Measurements from ENCODE around the gene GSTA2. TPM values are rescaled to one million over a fixed set of nuclear protein-coding genes. Genes with fewer than 3 reads are reported as not detected.

The GSTA2 gene
- total RNA-seq, 1 experiment from 2014 or later = not detected

DNA sequence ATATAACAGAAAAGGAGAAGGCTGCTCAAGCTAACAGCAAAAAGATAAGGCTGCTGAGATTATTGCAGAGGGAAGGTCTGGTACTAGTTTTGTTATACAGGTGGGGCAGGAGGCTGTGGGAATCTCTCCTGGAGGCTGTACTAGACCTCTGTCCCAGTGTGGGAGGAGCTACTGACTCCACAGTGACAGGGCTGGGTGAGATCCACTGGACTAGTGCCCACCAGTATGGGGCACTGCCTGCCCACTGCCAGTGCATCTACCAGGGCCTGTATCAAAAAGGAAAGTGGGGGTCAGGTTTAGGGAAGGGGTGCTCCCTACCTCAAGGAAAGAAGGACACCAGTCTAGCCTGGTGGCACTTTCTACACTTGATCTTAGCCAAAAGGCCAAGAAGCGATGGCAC lies 30.1 kb downstream of the GSTA2 start:
- no peak for ATAC-seq

DNA sequence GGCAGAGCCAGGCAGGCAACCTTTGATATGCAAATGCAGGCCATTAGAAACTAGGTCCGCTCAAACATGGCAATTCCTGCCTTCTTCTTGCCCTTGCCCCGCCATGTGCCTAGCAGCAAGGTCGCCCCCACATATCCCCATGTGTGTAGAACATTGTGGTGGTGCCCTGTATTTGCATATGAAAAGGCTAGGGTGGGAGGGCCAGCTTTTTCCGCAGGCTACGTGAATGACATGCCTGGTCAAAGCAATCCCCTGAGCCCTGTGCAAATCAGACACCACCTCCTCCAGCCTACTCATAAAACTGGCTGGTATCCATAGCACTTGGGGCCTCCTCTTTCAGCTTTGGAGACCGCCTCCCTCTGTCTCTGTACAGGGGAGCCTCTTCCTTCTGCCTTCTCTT lies 31.6 kb downstream of the GSTA2 start:
- ChIA-PET CTCF (no interaction called here), POLR2A (no interaction called here)
- Mint-ChIP-seq H3K4me1 (peaks cover 59% of the 10 kb centered on the region), H3K27me3 (ENCODE audit: low read depth) (no peaks in the 10 kb centered on the region), H3K36me3 (no peaks in the 10 kb centered on the region), H3K27ac (no peak overlapping the region; the same call in 1 of the 2 replicates), H3K4me3 (no peak overlapping the region), H3K9me3 (peaks cover 10% of the 10 kb centered on the region; the same call in 1 of the 2 replicates)
- peak; percentile 18 for DNase-seq (ENCODE audit: low spot score)
- ATAC-seq = peak; percentile 57
- TF ChIP-seq ZNF263 (CRISPR knock-in tag; IDR thresholded peaks at IDR 0.05; ENCODE audit: low read depth) = no peak
- TF ChIP-seq, protein P1, sequence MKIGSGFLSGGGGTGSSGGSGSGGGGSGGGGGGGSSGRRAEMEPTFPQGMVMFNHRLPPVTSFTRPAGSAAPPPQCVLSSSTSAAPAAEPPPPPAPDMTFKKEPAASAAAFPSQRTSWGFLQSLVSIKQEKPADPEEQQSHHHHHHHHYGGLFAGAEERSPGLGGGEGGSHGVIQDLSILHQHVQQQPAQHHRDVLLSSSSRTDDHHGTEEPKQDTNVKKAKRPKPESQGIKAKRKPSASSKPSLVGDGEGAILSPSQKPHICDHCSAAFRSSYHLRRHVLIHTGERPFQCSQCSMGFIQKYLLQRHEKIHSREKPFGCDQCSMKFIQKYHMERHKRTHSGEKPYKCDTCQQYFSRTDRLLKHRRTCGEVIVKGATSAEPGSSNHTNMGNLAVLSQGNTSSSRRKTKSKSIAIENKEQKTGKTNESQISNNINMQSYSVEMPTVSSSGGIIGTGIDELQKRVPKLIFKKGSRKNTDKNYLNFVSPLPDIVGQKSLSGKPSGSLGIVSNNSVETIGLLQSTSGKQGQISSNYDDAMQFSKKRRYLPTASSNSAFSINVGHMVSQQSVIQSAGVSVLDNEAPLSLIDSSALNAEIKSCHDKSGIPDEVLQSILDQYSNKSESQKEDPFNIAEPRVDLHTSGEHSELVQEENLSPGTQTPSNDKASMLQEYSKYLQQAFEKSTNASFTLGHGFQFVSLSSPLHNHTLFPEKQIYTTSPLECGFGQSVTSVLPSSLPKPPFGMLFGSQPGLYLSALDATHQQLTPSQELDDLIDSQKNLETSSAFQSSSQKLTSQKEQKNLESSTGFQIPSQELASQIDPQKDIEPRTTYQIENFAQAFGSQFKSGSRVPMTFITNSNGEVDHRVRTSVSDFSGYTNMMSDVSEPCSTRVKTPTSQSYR (CRISPR knock-in tag; IDR thresholded peaks at IDR 0.05) = no peak
- no peak for TF ChIP-seq MYBL2 (CRISPR knock-in tag; IDR thresholded peaks at IDR 0.05)
- no peak for TF ChIP-seq RELA (CRISPR knock-in tag; IDR thresholded peaks at IDR 0.05; ENCODE audit: borderline replicate concordance)
- no peak for TF ChIP-seq HMGA2 (CRISPR knock-in tag; IDR thresholded peaks at IDR 0.05)
- TF ChIP-seq ZBTB21 (CRISPR knock-in tag; IDR thresholded peaks at IDR 0.05; ENCODE audit: borderline replicate concordance) = no peak

More for the DNA sequence above, 30.1 kb downstream of the GSTA2 start:
- H3K4me3 Mint-ChIP-seq = no peak overlapping the region
- H3K4me1 Mint-ChIP-seq = peaks cover 49% of the 10 kb centered on the region
- POLR2A ChIA-PET = no interaction called here
- no peaks in the 10 kb centered on the region for H3K27me3 Mint-ChIP-seq (ENCODE audit: low read depth)
- H3K9me3 Mint-ChIP-seq = peaks cover 10% of the 10 kb centered on the region; the same call in 1 of the 2 replicates
- no peak for DNase-seq (ENCODE audit: low spot score)
- no peak overlapping the region for H3K27ac Mint-ChIP-seq
- TF ChIP-seq, protein P2, sequence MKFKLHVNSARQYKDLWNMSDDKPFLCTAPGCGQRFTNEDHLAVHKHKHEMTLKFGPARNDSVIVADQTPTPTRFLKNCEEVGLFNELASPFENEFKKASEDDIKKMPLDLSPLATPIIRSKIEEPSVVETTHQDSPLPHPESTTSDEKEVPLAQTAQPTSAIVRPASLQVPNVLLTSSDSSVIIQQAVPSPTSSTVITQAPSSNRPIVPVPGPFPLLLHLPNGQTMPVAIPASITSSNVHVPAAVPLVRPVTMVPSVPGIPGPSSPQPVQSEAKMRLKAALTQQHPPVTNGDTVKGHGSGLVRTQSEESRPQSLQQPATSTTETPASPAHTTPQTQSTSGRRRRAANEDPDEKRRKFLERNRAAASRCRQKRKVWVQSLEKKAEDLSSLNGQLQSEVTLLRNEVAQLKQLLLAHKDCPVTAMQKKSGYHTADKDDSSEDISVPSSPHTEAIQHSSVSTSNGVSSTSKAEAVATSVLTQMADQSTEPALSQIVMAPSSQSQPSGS (CRISPR knock-in tag; IDR thresholded peaks at IDR 0.05; ENCODE audit: borderline replicate concordance, low read depth) = no peak
- TF ChIP-seq ZNF671 (CRISPR knock-in tag; IDR thresholded peaks at IDR 0.05) (no peak), JAZF1 (CRISPR knock-in tag; IDR thresholded peaks at IDR 0.05) (no peak)
- CTCF ChIA-PET = no interaction called here
- no peaks in the 10 kb centered on the region for H3K36me3 Mint-ChIP-seq

DNA sequence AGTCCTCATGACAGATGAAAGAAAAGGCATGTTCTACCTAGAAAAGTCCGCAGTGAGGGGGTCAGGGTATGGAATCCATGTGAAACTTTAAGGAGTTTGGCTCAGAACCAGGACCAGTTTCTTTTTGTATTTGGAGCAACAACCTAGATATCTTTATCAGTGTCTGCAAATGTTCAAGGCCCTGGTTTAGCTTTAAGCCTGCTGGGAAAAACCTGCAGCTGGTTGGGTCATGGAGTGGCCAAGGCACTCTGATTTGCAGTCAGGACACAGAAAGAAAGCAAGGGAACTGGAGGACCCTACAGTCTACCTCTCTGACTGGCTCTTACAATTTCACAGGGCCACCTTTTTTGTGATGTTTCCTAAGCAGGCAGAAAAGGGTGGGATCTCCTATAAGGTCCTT lies 33.7 kb downstream of the GSTA2 start:
- ChIA-PET POLR2A (interaction anchor here (0.7 kb wide), 1 partner anchor 9 kb away, joined by 4 read pairs; no protein-coding TSS in a partner anchor), CTCF (no interaction called here)
- no peak overlapping the region for H3K4me3 Mint-ChIP-seq
- H3K27me3 Mint-ChIP-seq (ENCODE audit: low read depth) = no peaks in the 10 kb centered on the region
- H3K36me3 Mint-ChIP-seq = no peaks in the 10 kb centered on the region
- no peak overlapping the region for H3K27ac Mint-ChIP-seq
- peaks cover 10% of the 10 kb centered on the region; the same call in 1 of the 2 replicates for H3K9me3 Mint-ChIP-seq
- DNase-seq (ENCODE audit: low spot score) (no peak), ATAC-seq (no peak)
- H3K4me1 Mint-ChIP-seq = peaks cover 59% of the 10 kb centered on the region
- TF ChIP-seq, protein P3, sequence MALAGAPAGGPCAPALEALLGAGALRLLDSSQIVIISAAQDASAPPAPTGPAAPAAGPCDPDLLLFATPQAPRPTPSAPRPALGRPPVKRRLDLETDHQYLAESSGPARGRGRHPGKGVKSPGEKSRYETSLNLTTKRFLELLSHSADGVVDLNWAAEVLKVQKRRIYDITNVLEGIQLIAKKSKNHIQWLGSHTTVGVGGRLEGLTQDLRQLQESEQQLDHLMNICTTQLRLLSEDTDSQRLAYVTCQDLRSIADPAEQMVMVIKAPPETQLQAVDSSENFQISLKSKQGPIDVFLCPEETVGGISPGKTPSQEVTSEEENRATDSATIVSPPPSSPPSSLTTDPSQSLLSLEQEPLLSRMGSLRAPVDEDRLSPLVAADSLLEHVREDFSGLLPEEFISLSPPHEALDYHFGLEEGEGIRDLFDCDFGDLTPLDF (CRISPR knock-in tag; IDR thresholded peaks at IDR 0.05) = no peak
- TF ChIP-seq MYBL2 (CRISPR knock-in tag; IDR thresholded peaks at IDR 0.05) (no peak), TEAD4 (CRISPR knock-in tag; IDR thresholded peaks at IDR 0.05) (no peak), RORB (CRISPR knock-in tag; IDR thresholded peaks at IDR 0.05) (no peak), MXD4 (CRISPR knock-in tag; IDR thresholded peaks at IDR 0.05; ENCODE audit: borderline replicate concordance) (no peak), FOXK1 (CRISPR knock-in tag; IDR thresholded peaks at IDR 0.05) (no peak), SMAD4 (CRISPR knock-in tag; IDR thresholded peaks at IDR 0.05) (no peak), NFYB (CRISPR knock-in tag; conservative IDR thresholded peaks at IDR 0.05; ENCODE audit: low read depth) (no peak)
- TF ChIP-seq, protein P4, sequence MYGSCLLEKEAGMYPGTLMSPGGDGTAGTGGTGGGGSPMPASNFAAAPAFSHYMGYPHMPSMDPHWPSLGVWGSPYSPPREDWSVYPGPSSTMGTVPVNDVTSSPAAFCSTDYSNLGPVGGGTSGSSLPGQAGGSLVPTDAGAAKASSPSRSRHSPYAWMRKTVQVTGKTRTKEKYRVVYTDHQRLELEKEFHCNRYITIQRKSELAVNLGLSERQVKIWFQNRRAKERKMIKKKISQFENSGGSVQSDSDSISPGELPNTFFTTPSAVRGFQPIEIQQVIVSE (CRISPR knock-in tag; IDR thresholded peaks at IDR 0.05; ENCODE audit: borderline replicate concordance) = no peak
- TF ChIP-seq, protein P5, sequence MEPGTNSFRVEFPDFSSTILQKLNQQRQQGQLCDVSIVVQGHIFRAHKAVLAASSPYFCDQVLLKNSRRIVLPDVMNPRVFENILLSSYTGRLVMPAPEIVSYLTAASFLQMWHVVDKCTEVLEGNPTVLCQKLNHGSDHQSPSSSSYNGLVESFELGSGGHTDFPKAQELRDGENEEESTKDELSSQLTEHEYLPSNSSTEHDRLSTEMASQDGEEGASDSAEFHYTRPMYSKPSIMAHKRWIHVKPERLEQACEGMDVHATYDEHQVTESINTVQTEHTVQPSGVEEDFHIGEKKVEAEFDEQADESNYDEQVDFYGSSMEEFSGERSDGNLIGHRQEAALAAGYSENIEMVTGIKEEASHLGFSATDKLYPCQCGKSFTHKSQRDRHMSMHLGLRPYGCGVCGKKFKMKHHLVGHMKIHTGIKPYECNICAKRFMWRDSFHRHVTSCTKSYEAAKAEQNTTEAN (CRISPR knock-in tag; IDR thresholded peaks at IDR 0.05) = no peak
- TF ChIP-seq, protein P6, sequence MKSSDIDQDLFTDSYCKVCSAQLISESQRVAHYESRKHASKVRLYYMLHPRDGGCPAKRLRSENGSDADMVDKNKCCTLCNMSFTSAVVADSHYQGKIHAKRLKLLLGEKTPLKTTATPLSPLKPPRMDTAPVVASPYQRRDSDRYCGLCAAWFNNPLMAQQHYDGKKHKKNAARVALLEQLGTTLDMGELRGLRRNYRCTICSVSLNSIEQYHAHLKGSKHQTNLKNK (CRISPR knock-in tag; IDR thresholded peaks at IDR 0.05) = no peak
- TF ChIP-seq, protein P7, sequence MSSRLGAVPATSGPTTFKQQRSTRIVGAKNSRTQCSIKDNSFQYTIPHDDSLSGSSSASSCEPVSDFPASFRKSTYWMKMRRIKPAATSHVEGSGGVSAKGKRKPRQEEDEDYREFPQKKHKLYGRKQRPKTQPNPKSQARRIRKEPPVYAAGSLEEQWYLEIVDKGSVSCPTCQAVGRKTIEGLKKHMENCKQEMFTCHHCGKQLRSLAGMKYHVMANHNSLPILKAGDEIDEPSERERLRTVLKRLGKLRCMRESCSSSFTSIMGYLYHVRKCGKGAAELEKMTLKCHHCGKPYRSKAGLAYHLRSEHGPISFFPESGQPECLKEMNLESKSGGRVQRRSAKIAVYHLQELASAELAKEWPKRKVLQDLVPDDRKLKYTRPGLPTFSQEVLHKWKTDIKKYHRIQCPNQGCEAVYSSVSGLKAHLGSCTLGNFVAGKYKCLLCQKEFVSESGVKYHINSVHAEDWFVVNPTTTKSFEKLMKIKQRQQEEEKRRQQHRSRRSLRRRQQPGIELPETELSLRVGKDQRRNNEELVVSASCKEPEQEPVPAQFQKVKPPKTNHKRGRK (CRISPR knock-in tag; IDR thresholded peaks at IDR 0.05; ENCODE audit: borderline replicate concordance) = no peak
- TF ChIP-seq, protein P8, sequence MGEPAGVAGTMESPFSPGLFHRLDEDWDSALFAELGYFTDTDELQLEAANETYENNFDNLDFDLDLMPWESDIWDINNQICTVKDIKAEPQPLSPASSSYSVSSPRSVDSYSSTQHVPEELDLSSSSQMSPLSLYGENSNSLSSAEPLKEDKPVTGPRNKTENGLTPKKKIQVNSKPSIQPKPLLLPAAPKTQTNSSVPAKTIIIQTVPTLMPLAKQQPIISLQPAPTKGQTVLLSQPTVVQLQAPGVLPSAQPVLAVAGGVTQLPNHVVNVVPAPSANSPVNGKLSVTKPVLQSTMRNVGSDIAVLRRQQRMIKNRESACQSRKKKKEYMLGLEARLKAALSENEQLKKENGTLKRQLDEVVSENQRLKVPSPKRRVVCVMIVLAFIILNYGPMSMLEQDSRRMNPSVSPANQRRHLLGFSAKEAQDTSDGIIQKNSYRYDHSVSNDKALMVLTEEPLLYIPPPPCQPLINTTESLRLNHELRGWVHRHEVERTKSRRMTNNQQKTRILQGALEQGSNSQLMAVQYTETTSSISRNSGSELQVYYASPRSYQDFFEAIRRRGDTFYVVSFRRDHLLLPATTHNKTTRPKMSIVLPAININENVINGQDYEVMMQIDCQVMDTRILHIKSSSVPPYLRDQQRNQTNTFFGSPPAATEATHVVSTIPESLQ (CRISPR knock-in tag; IDR thresholded peaks at IDR 0.05) = no peak
